Gastrocnemius medialis (tissue), 4 donors: Measurements from ENCODE around the gene DYSF. TPM values are rescaled to one million over a fixed set of nuclear protein-coding genes. Genes with fewer than 3 reads are reported as not detected.

Experiments used
- ATAC-seq, 2 donors: fragments of 150-250 bp; one replicate each; pipeline ENCODE4 v1.9.1; 2016
- DNase-seq, 2 donors: peaks; one replicate each; pipeline ENCODE4 v3.0.0-alpha.2; 2019
- H3K27ac ChIP-seq, 4 donors: fragments of 200-600 bp; sonication (generic); 1 replicate in 1 of 4; 2 replicates in 3 of 4; pipeline ENCODE4 v1.5.1; 2016 to 2018; ENCODE audit warnings: mild to moderate bottlenecking in 2 of 4, moderate library complexity in 1 of 4
- H3K27me3 ChIP-seq, 3 donors: fragments of 200-600 bp; sonication (generic) in 2 of 3; 1 replicate in 1 of 3; 2 replicates in 2 of 3; pipeline versions ENCODE4 v1.5.1 to v1.6.0; 2016 to 2019; ENCODE audit warnings: mild to moderate bottlenecking in 1 of 3, moderate library complexity in 1 of 3
- H3K36me3 ChIP-seq, 2 donors: fragments of 200-600 bp; sonication (generic) in 1 of 2; one replicate each; pipeline ENCODE4 v1.5.1; 2017 to 2018
- H3K4me1 ChIP-seq, 2 donors: fragments of 200-600 bp; sonication (generic) in 1 of 2; one replicate each; pipeline ENCODE4 v1.5.1; 2016 to 2017; ENCODE audit warnings: mild to moderate bottlenecking in 2 of 2
- H3K4me3 ChIP-seq, 4 donors: fragments of 200-600 bp; sonication (generic) in 3 of 4; 1 replicate in 1 of 4; 2 replicates in 3 of 4; pipeline ENCODE4 v1.5.1; 2016 to 2019; ENCODE audit warnings: mild to moderate bottlenecking in 2 of 4
- H3K9me3 ChIP-seq, 3 donors: fragments of 200-600 bp; sonication (generic) in 2 of 3; 1 replicate in 1 of 3; 2 replicates in 2 of 3; pipeline ENCODE4 v1.5.1; 2016 to 2019
- CTCF ChIP-seq, 5 experiments: fragments of 450-650 bp in 3 of 5; fragments of 200-600 bp in 2 of 5; sonication (generic) in 2 of 5; IDR thresholded peaks in 4 of 5; conservative IDR thresholded peaks in 1 of 5; 1 replicate in 4 of 5; 2 replicates in 1 of 5; pipeline ENCODE4 v1.5.1; 2016 to 2019; ENCODE audit warnings: antibody characterized with exemption in 5 of 5, mild to moderate bottlenecking in 3 of 5, moderate library complexity in 3 of 5
- POLR2A ChIP-seq, 2 donors: fragments of 450-650 bp; IDR thresholded peaks; one replicate each; pipeline ENCODE4 v1.6.1; 2017; ENCODE audit warnings: antibody characterized with exemption in 2 of 2, mild to moderate bottlenecking in 2 of 2, moderate library complexity in 2 of 2
- in situ Hi-C, 4 donors: fragments of 200-750 bp; cut with MboI; loops; one replicate each; pipeline versions ENCODE4 v1.15.0 to v1.8.0; 2017; ENCODE audit warnings: low sequenced_read_pairs in 4 of 4
- intact Hi-C: fragments of 100-400 bp; cut with DNase I; formaldehyde crosslinking; loops from one replicate; pipeline ENCODE4 v1.15.1; 2023; ENCODE audit warnings: low total_unique reads
- total RNA-seq, 4 donors: library from RNA; depleted of rRNA; stranded (reverse); fragments of >200 nt; gene quantifications; one replicate each; pipeline versions ENCODE4 v1.1.0 to v1.2.3, GENCODE V29; 2016

Gene DYSF
- total RNA-seq, 4 donors from 2014 or later: 40.7 to 267 (median 153) TPM

DNA sequence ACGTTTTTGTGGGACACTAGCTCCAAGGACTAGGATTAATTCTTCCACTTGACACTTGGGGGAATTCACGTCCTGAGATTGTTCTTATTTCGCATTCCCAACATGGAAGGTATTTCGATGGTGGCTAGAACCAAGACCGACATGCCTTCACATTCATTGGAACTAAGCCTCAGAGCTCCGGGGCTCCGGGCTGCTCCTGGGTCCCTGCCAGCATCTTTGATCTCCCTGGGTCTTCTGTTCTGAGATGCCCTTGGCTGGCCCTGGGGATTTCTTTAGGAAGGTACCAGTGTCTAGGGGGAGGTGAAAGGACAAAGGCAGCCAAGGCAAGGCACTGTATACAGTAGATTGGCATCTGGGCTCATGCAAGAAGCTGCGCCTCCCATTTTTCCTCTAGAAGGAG, 76.8 kb downstream of the DYSF start:
- intact Hi-C loops (loop anchor here (5.0 kb wide), 1 partner anchor 1047 kb away; no protein-coding TSS in a partner anchor), in situ Hi-C loops (loop anchor here (10.0 to 25.0 kb wide), 3 partner anchors 625 to 1207 kb away; no protein-coding TSS in a partner anchor)
- Histone ChIP-seq H3K27ac (no peak overlapping the region), H3K9me3 (no peaks in the 10 kb centered on the region), H3K4me1 (no peaks in the 10 kb centered on the region), H3K4me3 (no peak overlapping the region), H3K27me3 (no peaks in the 10 kb centered on the region), H3K36me3 (peaks cover 0 to 97% of the 10 kb centered on the region in 2 donors)
- ATAC-seq (no peak), DNase-seq (peak in 1 of 2 donors; percentile 12)
- TF ChIP-seq POLR2A (IDR thresholded peaks at IDR 0.05) (no peak), CTCF (IDR thresholded peaks at IDR 0.05 in 4 of 5, conservative IDR thresholded peaks at IDR 0.05 in 1 of 5) (no peak)

GRCh38 chr2:71530641-71531332, 77.4 kb downstream of the DYSF start:
- no peaks in the 10 kb centered on the region for H3K4me1 ChIP-seq
- intact Hi-C loops: loop anchor here (5.0 kb wide), 1 partner anchor 1047 kb away; no protein-coding TSS in a partner anchor

GRCh38 chr2:71531522-71532047, 78.2 kb downstream of the DYSF start:
- intact Hi-C loops (loop anchor here (5.0 kb wide), 1 partner anchor 1046 kb away; no protein-coding TSS in a partner anchor), in situ Hi-C loops (loop anchor here (10.0 to 25.0 kb wide), 3 partner anchors 623 to 1206 kb away; no protein-coding TSS in a partner anchor)
- no peaks in the 10 kb centered on the region for H3K4me1 ChIP-seq
- no peak for TF ChIP-seq CTCF (IDR thresholded peaks at IDR 0.05 in 4 of 5, conservative IDR thresholded peaks at IDR 0.05 in 1 of 5)
- TF ChIP-seq POLR2A (IDR thresholded peaks at IDR 0.05): no peak
- H3K9me3 ChIP-seq: no peaks in the 10 kb centered on the region
- peaks cover 0 to 97% of the 10 kb centered on the region in 2 donors for H3K36me3 ChIP-seq
- H3K27ac ChIP-seq: peak overlapping the region in 1 of 4 donors; percentile 2
- no peak overlapping the region for H3K4me3 ChIP-seq
- no peak for ATAC-seq
- no peaks in the 10 kb centered on the region for H3K27me3 ChIP-seq
- peak in 1 of 2 donors; percentile 6 for DNase-seq

More at GRCh38 chr2:71530641-71531332, 77.4 kb downstream of the DYSF start:
- H3K4me3 ChIP-seq: no peak overlapping the region
- no peaks in the 10 kb centered on the region for H3K9me3 ChIP-seq
- TF ChIP-seq CTCF (IDR thresholded peaks at IDR 0.05 in 4 of 5, conservative IDR thresholded peaks at IDR 0.05 in 1 of 5) (peak; percentile 41 to 69 (median 59)), POLR2A (IDR thresholded peaks at IDR 0.05) (no peak)
- ATAC-seq (peak; percentile 46 to 73), DNase-seq (peak in 1 of 2 donors; percentile 21)
- H3K27me3 ChIP-seq: no peaks in the 10 kb centered on the region
- H3K27ac ChIP-seq: no peak overlapping the region
- in situ Hi-C loops: loop anchor here (10.0 to 25.0 kb wide), 3 partner anchors 624 to 1207 kb away; no protein-coding TSS in a partner anchor
- peaks cover 0 to 97% of the 10 kb centered on the region in 2 donors for H3K36me3 ChIP-seq

- Histone ChIP-seq H3K27me3 (no peaks in the 10 kb centered on the region), H3K4me1 (no peaks in the 10 kb centered on the region), H3K9me3 (no peaks in the 10 kb centered on the region), H3K36me3 (peaks cover 0 to 92% of the 10 kb centered on the region in 2 donors), H3K27ac (no peak overlapping the region), H3K4me3 (no peak overlapping the region)
- in situ Hi-C loops (loop anchor here (10.0 to 25.0 kb wide), 3 partner anchors 622 to 1205 kb away; no protein-coding TSS in a partner anchor), intact Hi-C loops (loop anchor here (5.0 kb wide), 1 partner anchor 1045 kb away; no protein-coding TSS in a partner anchor)
- ATAC-seq (no peak), DNase-seq (peak in 1 of 2 donors; percentile 6)
- TF ChIP-seq POLR2A (IDR thresholded peaks at IDR 0.05) (no peak), CTCF (IDR thresholded peaks at IDR 0.05 in 4 of 5, conservative IDR thresholded peaks at IDR 0.05 in 1 of 5) (no peak)
These were observed 79.0 kb downstream of the DYSF start for GRCh38 chr2:71532327-71532726.
